NCI-H2107 treated with DMSO at 0.1 percent for 48 hours (cell line): ENCODE data around the gene THOP1.

Experiments used
- DNase-seq: peaks from one replicate; lab custom pipeline; 2025; ENCODE audit not compliant: unreplicated experiment; lab: John Stamatoyannopoulos, UW

THOP1 gene

GRCh38 chr19:2761876-2762782 lies 23.2 kb upstream of the THOP1 start:
- no peak for DNase-seq

- DNase-seq = no peak
These were observed 22.4 kb upstream of the THOP1 start for GRCh38 chr19:2762783-2763496.

- no peak for DNase-seq
These were observed 21.6 kb upstream of the THOP1 start for GRCh38 chr19:2763687-2764086.

DNA sequence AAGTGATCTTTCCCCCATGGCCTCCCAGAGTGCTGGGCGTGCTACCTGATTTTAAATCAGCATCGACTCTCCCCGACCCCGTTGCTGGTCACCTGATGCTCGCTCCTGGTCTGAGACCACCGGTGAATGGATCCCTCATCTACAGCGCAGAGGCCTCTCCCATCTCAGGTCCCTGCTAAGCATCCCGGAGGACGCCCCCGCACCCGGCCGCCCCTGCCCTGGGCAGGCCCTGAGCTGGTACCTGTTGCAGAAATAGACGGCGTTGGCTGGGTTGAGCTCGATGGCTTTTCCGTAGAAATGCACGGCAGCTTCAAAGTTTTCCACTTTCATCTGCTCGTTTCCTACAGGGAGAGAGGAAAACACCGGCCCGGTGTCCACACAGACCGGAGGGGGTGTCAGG lies 20.4 kb upstream of the THOP1 start:
- DNase-seq = no peak

- DNase-seq = no peak
These were observed 19.9 kb upstream of the THOP1 start for GRCh38 chr19:2765376-2765775.

DNA sequence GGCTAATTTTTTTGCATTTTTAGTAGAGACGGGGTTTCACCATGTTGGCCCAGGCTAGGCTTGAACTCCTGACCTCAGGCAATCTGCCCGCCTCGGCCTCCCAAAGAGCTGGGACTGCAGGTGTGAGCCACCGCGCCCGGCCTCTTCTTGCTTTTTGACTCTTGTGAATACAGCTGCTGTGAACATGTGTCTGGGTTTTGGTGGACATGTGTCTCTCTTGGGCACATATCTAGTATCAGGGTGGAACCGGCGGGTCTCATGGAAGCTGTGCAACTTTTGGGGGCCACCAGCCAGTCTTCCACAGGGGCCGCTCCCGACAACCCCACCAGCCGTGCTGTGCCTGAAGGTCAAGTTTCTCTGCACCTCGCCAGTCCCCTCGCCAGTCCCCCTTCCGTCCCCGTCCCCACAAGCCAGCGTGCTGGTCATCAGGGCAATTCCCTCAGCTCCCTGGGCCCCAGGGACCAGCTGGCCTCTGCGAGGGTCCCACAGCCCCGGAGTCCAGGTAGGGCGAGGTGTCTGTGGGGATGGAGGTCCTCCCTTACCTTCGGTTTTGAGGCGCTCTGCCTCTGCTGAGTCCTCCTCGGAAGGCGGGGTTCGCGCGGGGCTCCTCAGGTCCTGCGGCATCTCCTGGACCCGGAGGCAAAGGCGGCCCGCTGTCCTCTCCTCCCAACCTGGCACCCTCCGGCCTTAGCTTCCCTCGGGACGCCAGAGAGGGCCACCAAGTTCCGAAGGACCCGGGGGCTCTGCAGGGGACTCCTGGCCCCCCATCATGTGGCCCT lies 18.5 kb upstream of the THOP1 start:
- DNase-seq = no peak

GRCh38 chr19:2767688-2768087 lies 17.6 kb upstream of the THOP1 start:
- no peak for DNase-seq

DNA sequence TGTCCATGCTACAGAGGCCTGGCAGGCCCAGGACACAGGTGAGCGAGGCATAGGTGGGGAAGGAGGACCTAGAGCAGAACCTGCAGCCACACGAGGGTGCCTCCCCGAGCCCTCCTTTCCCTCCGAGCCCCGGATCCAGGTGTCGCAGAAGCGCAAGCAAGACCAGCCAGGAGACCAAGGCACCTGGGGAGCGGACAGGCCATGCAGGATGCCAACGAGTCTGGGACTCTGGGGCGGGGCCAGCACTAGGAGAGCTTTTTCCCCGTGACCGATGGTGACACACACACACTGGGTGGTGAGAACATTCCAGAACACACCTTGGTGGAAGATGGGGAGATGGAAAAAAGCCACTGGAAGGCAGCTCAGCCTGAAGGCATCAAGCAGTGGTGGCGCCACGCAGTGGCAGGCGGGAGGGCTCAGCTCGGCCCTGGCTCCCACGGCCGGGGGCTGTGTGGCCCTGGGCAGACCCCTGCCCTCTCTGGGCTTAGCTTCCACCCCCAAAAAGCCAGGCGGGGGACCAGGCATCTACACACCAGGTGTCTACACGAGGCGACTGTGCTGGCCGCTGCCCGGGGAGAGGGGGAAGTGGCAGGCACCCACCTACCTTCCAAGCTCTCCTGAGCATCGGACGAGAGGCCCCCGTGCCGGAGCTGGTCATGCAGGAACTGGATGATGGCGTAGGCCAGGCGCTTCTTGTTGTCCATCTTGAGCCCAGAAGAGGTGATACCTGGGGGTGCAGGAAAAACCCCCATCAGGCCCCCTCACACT lies 16.8 kb upstream of the THOP1 start:
- no peak for DNase-seq

DNA sequence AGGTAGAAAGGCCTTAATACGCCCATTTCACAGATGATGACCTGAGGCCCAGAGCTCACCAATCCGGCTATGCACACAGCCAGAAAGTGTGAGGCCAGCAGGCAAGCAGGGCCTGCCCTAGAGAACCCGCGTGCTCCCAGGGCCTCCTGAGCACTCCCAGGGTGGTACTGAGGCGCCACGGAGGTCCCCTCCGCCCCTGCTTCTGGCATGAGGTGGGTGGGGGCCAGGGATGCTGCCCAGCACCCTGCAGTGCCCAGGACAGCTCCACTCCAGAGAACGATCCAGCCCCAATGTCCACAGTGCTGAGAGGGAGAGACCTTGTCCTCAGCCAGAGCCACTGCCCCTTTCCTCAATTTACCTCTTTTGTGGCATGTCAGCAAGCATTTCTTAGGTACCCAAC lies 16.1 kb upstream of the THOP1 start:
- no peak for DNase-seq

DNA sequence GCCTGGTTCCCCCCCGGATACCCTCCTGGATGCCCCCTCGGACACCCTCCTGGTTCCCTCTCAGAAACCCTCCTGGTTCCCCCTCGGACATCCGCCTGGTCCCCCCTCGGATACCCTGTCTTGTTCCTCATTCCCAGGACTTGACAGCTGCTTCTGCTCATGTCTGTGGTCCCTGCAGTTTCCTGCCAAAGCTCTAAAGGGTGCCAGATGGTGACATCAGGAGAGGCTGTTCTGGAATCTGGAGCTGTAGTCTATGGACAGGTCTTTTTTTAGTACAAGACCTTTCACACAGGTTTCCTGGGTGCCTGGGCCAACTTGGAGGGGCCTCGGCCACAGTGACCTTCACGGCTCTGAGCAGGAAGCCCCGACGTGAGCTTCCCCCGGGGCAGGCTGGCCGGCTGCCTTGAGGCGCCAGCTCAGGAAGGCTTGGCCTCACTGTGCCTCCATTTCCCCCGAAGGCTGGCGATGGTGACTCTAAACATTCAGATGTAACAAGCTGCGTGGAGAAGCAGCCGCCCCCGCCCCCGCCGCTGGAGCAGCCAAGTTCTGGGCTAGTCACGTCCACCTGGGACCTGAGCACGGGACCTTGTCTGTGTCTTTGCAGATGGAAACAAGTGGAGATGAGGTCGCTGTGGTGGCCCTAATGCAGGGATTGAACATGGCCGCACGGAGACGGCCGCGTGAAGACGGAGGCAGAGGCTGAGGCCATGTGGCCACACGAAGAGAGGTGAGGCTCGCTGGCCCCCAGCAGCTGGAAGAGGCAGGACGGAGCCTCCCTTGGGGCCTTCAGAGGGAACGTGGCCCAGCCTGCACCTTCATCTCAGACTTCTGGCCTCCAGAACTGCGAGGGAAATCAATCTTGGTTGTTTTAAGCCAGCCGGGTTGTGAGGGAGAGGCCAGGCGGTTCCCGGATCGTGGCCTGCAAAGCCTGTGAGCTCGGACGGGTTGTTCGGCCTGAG lies 15.0 kb upstream of the THOP1 start:
- no peak for DNase-seq

DNA sequence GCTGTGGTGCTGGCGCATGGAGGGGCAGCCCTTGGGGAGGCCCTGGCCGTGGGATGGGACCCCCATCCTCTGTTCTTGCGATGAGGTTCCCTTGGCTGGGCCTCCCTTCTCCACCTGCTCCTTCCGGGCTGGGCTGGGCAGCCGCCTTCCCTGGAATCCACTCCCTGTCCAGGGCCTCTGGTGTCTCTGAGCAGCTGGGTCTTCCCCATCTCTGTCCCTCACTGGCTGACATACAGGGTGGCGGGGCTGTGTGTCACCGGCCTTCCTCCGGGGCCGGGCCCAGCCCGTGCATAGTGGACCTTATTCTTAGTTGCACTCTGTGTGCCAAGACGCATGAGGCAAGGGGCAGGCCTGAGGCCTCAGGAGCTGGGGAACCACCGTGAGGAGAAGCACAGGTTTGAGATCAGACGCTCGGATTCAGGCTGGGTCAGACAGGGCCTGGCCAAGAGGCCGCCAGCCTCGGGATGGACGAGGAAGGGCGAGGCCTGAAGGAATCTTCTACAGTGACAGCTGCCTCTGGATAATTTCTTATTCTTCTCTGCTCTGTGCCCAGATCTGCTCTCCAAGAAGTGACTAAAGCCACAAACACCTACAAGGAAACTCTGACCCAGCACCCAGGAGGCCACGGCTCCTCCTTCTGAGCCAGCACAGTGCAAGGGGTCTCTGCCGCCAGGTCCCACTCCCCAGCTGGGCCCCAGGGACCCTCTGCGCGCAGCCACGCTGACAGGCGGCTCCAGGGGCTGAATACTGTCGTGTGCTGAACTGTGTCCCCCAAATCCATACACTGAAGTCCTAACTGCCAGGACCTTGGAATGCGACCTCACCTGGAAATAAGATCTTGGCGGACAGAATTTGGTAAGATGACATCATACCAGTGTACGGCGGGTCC lies 13.3 kb upstream of the THOP1 start:
- no peak for DNase-seq

- DNase-seq = no peak
These were observed 11.1 kb upstream of the THOP1 start for GRCh38 chr19:2774083-2774679.

- DNase-seq = no peak
These were observed 10.2 kb upstream of the THOP1 start for GRCh38 chr19:2774953-2775555.

- DNase-seq = no peak
These were observed 9.5 kb upstream of the THOP1 start for GRCh38 chr19:2775556-2776430.

DNA sequence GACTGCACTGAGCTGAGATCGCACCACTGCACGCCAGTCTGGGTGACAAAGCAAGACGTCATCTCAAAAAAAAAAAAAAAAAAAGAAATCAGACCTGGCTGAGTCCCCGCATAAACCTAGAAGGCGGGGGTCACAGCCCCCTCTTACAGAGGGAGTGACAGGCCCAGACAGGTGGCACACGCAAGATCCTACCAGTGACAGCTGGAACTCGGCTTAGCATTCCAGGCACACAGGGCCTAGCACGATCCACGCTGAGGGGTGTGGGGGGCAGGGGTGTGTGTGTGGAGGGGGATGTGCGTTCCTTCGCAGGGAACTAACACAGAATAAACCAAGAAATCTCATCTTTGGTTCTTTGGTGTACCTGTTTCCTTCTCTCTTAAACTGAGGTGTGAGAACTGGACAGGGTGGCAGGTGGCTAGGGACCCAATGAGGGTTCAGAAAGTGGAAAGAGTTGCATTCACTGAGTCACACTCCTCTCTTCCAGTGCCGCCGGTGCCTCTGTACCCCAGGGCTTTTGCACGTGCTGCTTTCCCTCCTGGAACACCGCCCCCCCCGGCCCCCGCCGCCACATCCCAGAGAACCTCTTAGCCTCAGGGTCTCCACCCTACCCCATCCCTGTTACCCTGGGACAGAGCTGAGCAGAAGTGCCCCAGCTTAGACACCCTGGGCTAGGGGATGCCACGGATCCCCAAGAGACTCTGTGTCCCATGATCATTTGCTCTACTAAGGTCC lies 7.2 kb upstream of the THOP1 start:
- DNase-seq = no peak

DNA sequence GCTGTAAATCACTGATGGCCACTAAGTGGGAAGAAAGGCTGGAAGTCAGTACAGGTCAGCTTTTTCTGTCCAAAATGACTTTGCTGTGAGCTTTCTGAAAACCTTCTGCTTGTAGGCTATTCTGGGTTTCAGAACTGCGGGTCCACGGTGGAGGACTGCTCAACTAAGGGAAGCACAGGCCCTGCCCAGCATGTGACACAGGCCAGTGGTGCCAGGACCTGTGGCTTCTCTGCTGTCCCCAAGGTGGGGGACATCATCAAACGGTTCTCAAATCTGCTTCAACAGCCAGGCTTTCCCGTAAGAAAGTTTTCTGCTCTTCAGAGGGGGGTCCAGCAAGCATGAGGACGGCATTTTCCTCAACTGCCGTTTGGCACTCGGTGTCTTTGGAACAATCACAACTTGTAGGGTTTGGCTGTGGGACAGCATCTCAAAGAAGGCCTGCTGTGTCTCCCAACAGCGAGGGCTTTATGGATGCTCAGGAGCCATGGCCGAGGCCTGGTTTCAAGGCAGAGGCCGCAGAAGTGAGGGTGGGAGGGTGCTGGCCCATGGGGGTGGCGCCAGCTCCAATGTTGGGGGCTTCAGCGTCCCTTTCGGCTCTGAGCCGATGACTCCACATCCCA lies 6.1 kb upstream of the THOP1 start:
- DNase-seq = no peak
